Stomach smooth muscle (tissue), 2 donors: ENCODE results near the gene FXYD6.

Experiments
- H3K27ac ChIP-seq: one replicate; pipeline ENCODE4 v1.7.0; 2013; ENCODE audit warnings: mild to moderate bottlenecking, low read length, inconsistent platforms
- H3K27me3 ChIP-seq, 2 donors: one replicate each; pipeline ENCODE4 v1.7.0; 2013; ENCODE audit warnings: low read length in 2 of 2; ENCODE audit not compliant: insufficient read depth in 2 of 2, control insufficient read depth in 1 of 2
- H3K36me3 ChIP-seq, 2 donors: one replicate each; pipeline ENCODE4 v1.7.0; 2013; ENCODE audit warnings: low read length in 2 of 2; ENCODE audit not compliant: control insufficient read depth in 2 of 2, insufficient read depth in 2 of 2
- H3K4me1 ChIP-seq: one replicate; pipeline ENCODE4 v1.7.0; 2013; ENCODE audit warnings: low read length; ENCODE audit not compliant: control insufficient read depth, insufficient read depth
- H3K4me3 ChIP-seq, 2 donors: one replicate each; pipeline ENCODE4 v1.7.0; 2013; ENCODE audit warnings: low read length in 2 of 2
- H3K9ac ChIP-seq, 2 donors: one replicate each; pipeline ENCODE4 v1.7.0; 2013; ENCODE audit warnings: low read length in 2 of 2, mild to moderate bottlenecking in 1 of 2
- H3K9me3 ChIP-seq, 2 donors: one replicate each; pipeline ENCODE4 v1.7.0; 2013; ENCODE audit warnings: low read length in 2 of 2; ENCODE audit not compliant: control insufficient read depth in 2 of 2
- donor health status: healthy.
- donor health status: Pancreatic carcinoma.

Gene FXYD6

DNA sequence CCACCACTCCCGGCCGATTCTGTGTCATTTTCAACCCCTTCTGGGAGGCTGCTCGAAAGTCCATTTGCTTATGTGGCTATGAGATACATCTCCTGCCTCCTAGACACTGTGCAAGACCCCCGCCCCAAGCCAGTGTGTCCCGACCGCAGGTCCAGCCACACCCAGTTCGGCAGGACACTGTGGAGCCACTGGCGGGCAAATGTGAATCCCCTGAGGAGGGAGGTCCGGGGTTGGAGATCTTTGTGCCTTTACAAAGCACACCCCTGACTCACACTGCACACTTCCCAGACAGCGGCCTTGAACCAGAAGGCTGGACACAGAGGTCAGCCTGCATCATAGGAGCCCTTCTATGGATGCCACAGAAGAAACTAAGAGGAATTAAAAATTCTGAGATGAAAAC lies 17.4 kb downstream of the FXYD6 start:
- no peak overlapping the region for H3K27ac ChIP-seq

DNA sequence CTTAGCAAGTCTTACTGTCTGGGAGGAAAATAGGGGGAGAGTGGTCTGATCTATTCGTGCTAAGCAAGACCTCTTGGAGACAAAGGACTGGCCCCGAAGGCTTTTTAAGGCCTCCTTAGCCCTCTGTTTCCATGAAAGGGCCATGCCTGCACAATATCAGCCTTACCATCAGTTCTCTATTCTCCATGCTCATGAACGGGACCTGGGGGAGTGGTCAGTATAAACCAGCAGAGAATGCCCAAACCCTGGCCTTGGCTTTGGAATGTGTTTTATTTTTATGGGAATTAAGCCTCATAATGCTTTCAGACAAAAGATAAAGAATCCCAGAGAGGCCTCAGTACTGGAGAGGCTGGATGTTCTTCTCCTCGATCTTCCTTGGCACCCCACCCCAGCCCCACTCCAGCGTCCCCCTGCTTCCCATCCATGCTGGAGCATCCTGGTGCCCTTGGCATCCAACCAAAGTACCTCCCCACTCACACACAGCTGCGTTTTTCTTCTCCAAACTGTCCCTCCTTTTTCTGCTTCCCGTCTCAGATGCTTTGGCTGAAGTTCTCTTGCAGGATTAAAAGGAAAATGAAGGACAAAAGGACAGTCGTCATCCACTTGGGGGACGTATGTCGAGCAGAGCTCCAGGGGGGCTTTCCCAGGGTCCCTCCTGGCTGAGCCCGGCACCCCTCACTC lies 18.6 kb downstream of the FXYD6 start:
- H3K27me3 ChIP-seq = no peaks in the 10 kb centered on the region
- H3K9ac ChIP-seq = no peak overlapping the region
- H3K27ac ChIP-seq = no peak overlapping the region
- H3K4me1 ChIP-seq = peaks cover 47% of the 10 kb centered on the region
- no peaks in the 10 kb centered on the region for H3K9me3 ChIP-seq
- peaks cover 3 to 4% of the 10 kb centered on the region in 2 donors for H3K36me3 ChIP-seq
- H3K4me3 ChIP-seq = no peak overlapping the region

More for the DNA sequence above, 17.4 kb downstream of the FXYD6 start:
- Histone ChIP-seq H3K27me3 (no peaks in the 10 kb centered on the region), H3K9ac (no peak overlapping the region), H3K36me3 (peaks cover 3 to 4% of the 10 kb centered on the region in 2 donors), H3K4me3 (no peak overlapping the region), H3K9me3 (no peaks in the 10 kb centered on the region), H3K4me1 (peaks cover 45% of the 10 kb centered on the region)

DNA sequence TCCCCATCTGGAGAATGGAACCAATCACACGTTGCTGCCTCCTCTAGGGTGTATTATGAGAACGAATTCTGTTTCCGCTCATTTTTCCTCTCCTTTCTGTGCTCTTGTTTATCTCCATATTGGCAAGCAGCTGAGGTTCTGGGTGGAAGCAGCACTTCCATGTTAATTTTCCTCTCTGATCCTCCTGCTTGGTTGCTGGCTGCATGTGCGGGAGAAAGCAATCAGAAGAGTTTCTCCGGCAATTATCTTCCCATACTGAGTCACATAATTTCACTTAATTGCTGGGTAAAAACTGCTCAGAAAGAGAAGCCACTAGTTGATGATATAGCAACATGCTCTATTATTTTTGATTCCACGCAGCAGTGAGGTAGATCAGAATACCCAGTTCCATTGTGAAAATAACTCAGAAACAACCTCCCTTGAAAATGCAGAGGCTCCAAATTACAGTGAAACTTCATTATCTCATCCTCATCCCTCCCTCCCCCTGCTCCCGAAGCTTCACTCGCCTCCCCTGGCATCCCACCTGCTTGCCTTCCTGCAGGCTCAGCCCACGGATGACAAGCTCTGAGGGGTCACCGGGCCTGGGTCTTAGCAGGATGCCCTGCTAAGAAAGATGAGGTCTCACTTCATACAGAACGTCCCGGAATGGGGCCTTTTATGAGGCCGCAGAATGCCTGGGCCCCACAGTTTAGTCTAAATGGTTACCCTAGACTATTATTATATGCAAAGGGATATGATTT lies 20.4 kb downstream of the FXYD6 start:
- H3K4me1 ChIP-seq = peaks cover 34% of the 10 kb centered on the region

GRCh38 chr11:117855186-117855845 lies 21.1 kb downstream of the FXYD6 start:
- peaks cover 26% of the 10 kb centered on the region for H3K4me1 ChIP-seq
- peaks cover 2 to 3% of the 10 kb centered on the region in 2 donors for H3K36me3 ChIP-seq
- no peak overlapping the region for H3K9ac ChIP-seq
- peaks cover 0 to 4% of the 10 kb centered on the region in 2 donors for H3K9me3 ChIP-seq
- no peak overlapping the region for H3K27ac ChIP-seq
- no peaks in the 10 kb centered on the region for H3K27me3 ChIP-seq
- no peak overlapping the region for H3K4me3 ChIP-seq

More for the DNA sequence above, 20.4 kb downstream of the FXYD6 start:
- Histone ChIP-seq H3K36me3 (peaks cover 2 to 3% of the 10 kb centered on the region in 2 donors), H3K9me3 (peaks cover 0 to 4% of the 10 kb centered on the region in 2 donors), H3K27ac (no peak overlapping the region), H3K9ac (no peak overlapping the region), H3K27me3 (no peaks in the 10 kb centered on the region), H3K4me3 (no peak overlapping the region)

GRCh38 chr11:117852309-117852708 lies 24.1 kb downstream of the FXYD6 start:
- peaks cover 9% of the 10 kb centered on the region for H3K4me1 ChIP-seq
- no peak overlapping the region for H3K4me3 ChIP-seq
- no peak overlapping the region for H3K27ac ChIP-seq
- no peaks in the 10 kb centered on the region for H3K27me3 ChIP-seq
- H3K36me3 ChIP-seq = peaks cover 2 to 3% of the 10 kb centered on the region in 2 donors
- H3K9me3 ChIP-seq = peaks cover 0 to 4% of the 10 kb centered on the region in 2 donors
- H3K9ac ChIP-seq = no peak overlapping the region

GRCh38 chr11:117851852-117852251 lies 24.6 kb downstream of the FXYD6 start:
- H3K27ac ChIP-seq = no peak overlapping the region
- H3K9ac ChIP-seq = no peak overlapping the region
- peaks cover 2 to 3% of the 10 kb centered on the region in 2 donors for H3K36me3 ChIP-seq
- H3K4me3 ChIP-seq = no peak overlapping the region
- peaks cover 9% of the 10 kb centered on the region for H3K4me1 ChIP-seq
- H3K27me3 ChIP-seq = no peaks in the 10 kb centered on the region
- peaks cover 0 to 4% of the 10 kb centered on the region in 2 donors for H3K9me3 ChIP-seq

GRCh38 chr11:117851106-117851505 lies 25.4 kb downstream of the FXYD6 start:
- Histone ChIP-seq H3K4me1 (peaks cover 9% of the 10 kb centered on the region), H3K9me3 (peaks cover 0 to 4% of the 10 kb centered on the region in 2 donors), H3K4me3 (no peak overlapping the region), H3K27me3 (no peaks in the 10 kb centered on the region), H3K9ac (no peak overlapping the region), H3K27ac (peak overlapping the region; percentile 7), H3K36me3 (peaks cover 2 to 3% of the 10 kb centered on the region in 2 donors)

DNA sequence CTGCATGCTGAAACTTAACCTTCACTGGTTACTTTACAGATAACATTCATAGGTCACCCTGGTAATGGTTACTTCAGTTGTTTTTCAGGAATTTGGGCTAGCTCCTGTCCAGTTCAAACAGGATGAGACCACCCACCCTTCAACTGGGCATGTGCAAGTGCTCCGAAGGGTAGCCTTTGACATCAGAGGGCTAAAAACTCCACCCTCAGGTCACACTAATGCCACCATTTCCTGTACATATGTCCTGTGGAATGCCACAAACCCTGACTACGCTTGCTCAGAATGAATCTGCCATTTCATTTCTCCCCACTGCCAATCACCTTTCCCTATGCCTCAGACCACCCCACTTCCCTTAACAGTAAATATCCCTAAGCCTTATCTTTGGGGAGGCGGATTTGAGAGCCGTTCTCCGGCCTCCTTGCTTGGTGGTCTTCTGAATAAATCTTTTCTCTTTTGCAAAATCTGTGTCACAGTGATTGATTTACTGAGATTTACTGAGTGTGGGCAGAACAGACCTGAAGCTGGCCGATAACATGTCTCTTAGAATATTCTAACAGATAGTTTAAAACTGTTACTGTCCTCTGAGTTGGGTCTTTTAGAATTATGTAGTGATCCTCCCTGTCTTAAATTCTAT lies 26.6 kb downstream of the FXYD6 start:
- Histone ChIP-seq H3K27ac (no peak overlapping the region), H3K9ac (no peak overlapping the region)

GRCh38 chr11:117843666-117844484 lies 32.6 kb downstream of the FXYD6 start:
- Histone ChIP-seq H3K4me1 (peaks cover 12% of the 10 kb centered on the region), H3K27ac (no peak overlapping the region), H3K9ac (peak overlapping the region; percentile 31 to 36)

More for the DNA sequence above, 26.6 kb downstream of the FXYD6 start:
- Histone ChIP-seq H3K9me3 (peaks cover 0 to 4% of the 10 kb centered on the region in 2 donors), H3K27me3 (no peaks in the 10 kb centered on the region), H3K36me3 (peaks cover 1 to 3% of the 10 kb centered on the region in 2 donors), H3K4me3 (no peak overlapping the region), H3K4me1 (peaks cover 9% of the 10 kb centered on the region)

More at GRCh38 chr11:117843666-117844484, 32.6 kb downstream of the FXYD6 start:
- Histone ChIP-seq H3K4me3 (no peak overlapping the region), H3K9me3 (no peaks in the 10 kb centered on the region), H3K27me3 (no peaks in the 10 kb centered on the region), H3K36me3 (peaks cover 24 to 27% of the 10 kb centered on the region in 2 donors)
